H1 (cell line): ENCODE data around the gene DVL2. TPM values are rescaled to one million over a fixed set of nuclear protein-coding genes. Genes with fewer than 3 reads are reported as not detected.

ENCODE experiments used
- CTCF ChIA-PET: fragments of 300-600 bp; sonication (Branson Sonifier 250); formaldehyde crosslinking; loops from one replicate; lab custom pipeline; 2021; ENCODE audit not compliant: partially characterized antibody; lab: Charles Lee
- POLR2A ChIA-PET: fragments of 300-600 bp; sonication (Branson Sonifier 250); formaldehyde crosslinking; loops from one replicate; lab custom pipeline; 2021; ENCODE audit warnings: inconsistent platforms; ENCODE audit not compliant: partially characterized antibody; lab: Charles Lee
- DNase-seq, 2 experiments: peaks; one replicate each; pipeline versions ENCODE4 v3.0.0 to v3.0.0-alpha.2; 2010 to 2022; ENCODE audit warnings: low spot score in 2 of 2, low read depth in 1 of 2, mixed read lengths in 1 of 2
- FAIRE-seq: peaks from 2 replicates; lab custom pipeline; 2011; peaks lifted over from hg19 to GRCh38; lab: Jason Lieb, UNC
- H2AFZ ChIP-seq: 2 replicates; pipeline ENCODE4 v1.8.1; 2012; ENCODE audit warnings: low read length, inconsistent platforms
- H2AK5ac ChIP-seq: 2 replicates; pipeline ENCODE4 v1.6.1; 2013; ENCODE audit warnings: low read depth, low read length
- H2BK120ac ChIP-seq: replicated peaks from 2 replicates; pipeline ENCODE3; 2013; ENCODE audit warnings: low read depth, low read length, inconsistent platforms
- H2BK12ac ChIP-seq: 2 replicates; pipeline ENCODE4 v1.6.1; 2013; ENCODE audit warnings: low read depth, low read length
- H2BK15ac ChIP-seq: 2 replicates; pipeline ENCODE4 v1.6.1; 2013; ENCODE audit warnings: low read length
- H2BK20ac ChIP-seq: 2 replicates; pipeline ENCODE4 v1.6.1; 2013; ENCODE audit warnings: low read length
- H2BK5ac ChIP-seq: 2 replicates; pipeline ENCODE4 v1.6.1; 2013; ENCODE audit warnings: low read depth, low read length
- H3K14ac ChIP-seq: 2 replicates; pipeline ENCODE4 v1.6.1; 2013; ENCODE audit warnings: inconsistent platforms; ENCODE audit not compliant: insufficient read length
- H3K18ac ChIP-seq: 2 replicates; pipeline ENCODE4 v1.6.1; 2013; ENCODE audit warnings: low read length; ENCODE audit errors: extremely low read depth
- H3K23ac ChIP-seq: 2 replicates; pipeline ENCODE4 v1.6.1; 2013; ENCODE audit warnings: inconsistent platforms; ENCODE audit not compliant: insufficient read length
- H3K23me2 ChIP-seq: 2 replicates; pipeline ENCODE4 v1.6.1; 2013; ENCODE audit warnings: low read depth, low read length
- H3K27ac ChIP-seq: 2 replicates; pipeline ENCODE4 v1.6.1; 2011; ENCODE audit warnings: low read depth, low read length, inconsistent platforms
- H3K27me3 ChIP-seq, 4 experiments: replicated peaks in 1 of 4; 1 replicate in 1 of 4; 2 replicates in 3 of 4; pipeline versions ENCODE4 v1.6.1 to v1.8.1; 2011 to 2013; ENCODE audit warnings: low read length in 3 of 4, mild to moderate bottlenecking in 3 of 4, inconsistent platforms in 2 of 4, mixed read lengths in 2 of 4, moderate library complexity in 1 of 4; ENCODE audit not compliant: control insufficient read depth in 3 of 4, insufficient read depth in 3 of 4; ENCODE audit errors: extremely low read depth in 1 of 4
- H3K36me3 ChIP-seq, 4 experiments: 2 replicates each; pipeline versions ENCODE4 v1.6.1 to v1.8.1; 2011 to 2013; ENCODE audit warnings: mild to moderate bottlenecking in 4 of 4, low read length in 3 of 4, moderate library complexity in 2 of 4, control low read depth in 1 of 4, inconsistent platforms in 1 of 4; ENCODE audit not compliant: insufficient read depth in 4 of 4, control insufficient read depth in 2 of 4
- H3K4ac ChIP-seq: replicated peaks from 2 replicates; pipeline ENCODE3; 2013; ENCODE audit warnings: low read length, low read depth, mixed read lengths, inconsistent platforms; ENCODE audit not compliant: insufficient read length
- H3K4me1 ChIP-seq, 4 experiments: replicated peaks in 1 of 4; 1 replicate in 1 of 4; 2 replicates in 3 of 4; pipeline versions ENCODE4 v1.6.1 to v1.8.1; 2011 to 2013; ENCODE audit warnings: low read length in 3 of 4, inconsistent platforms in 2 of 4, mixed read lengths in 1 of 4; ENCODE audit not compliant: insufficient read depth in 4 of 4, control insufficient read depth in 3 of 4
- H3K4me2 ChIP-seq, 2 experiments: 2 replicates each; pipeline versions ENCODE4 v1.6.1 to v1.8.1; 2011 to 2013; ENCODE audit warnings: low read depth in 2 of 2, low read length in 2 of 2, control low read depth in 1 of 2, inconsistent platforms in 1 of 2, mild to moderate bottlenecking in 1 of 2; ENCODE audit not compliant: insufficient read depth in 1 of 2
- H3K4me3 ChIP-seq, 4 experiments: fragments of 200-600, 300-600 bp in 1 of 4; sonication (generic), shearing (Covaris generic), sonication (Bioruptor Twin) in 1 of 4; 2 replicates each; pipeline versions ENCODE4 v1.5.1 to v1.8.1; 2011 to 2016; ENCODE audit warnings: low read length in 4 of 4, low read depth in 3 of 4, control low read depth in 2 of 4, inconsistent platforms in 2 of 4, mild to moderate bottlenecking in 2 of 4, mixed read lengths in 1 of 4, moderate library complexity in 1 of 4; ENCODE audit not compliant: insufficient read depth in 2 of 4; ENCODE audit errors: extremely low read depth in 1 of 4
- H3K56ac ChIP-seq: replicated peaks from 2 replicates; pipeline ENCODE3; 2013; ENCODE audit warnings: low read depth, mild to moderate bottlenecking, mixed read lengths, low read length, inconsistent platforms; ENCODE audit not compliant: insufficient read length
- H3K79me1 ChIP-seq: 2 replicates; pipeline ENCODE4 v1.6.1; 2013; ENCODE audit warnings: low read depth, low read length, control low read depth
- H3K79me2 ChIP-seq, 2 experiments: 2 replicates each; pipeline versions ENCODE4 v1.6.1 to v1.8.1; 2012 to 2013; ENCODE audit warnings: low read length in 2 of 2, mild to moderate bottlenecking in 2 of 2, inconsistent platforms in 1 of 2; ENCODE audit not compliant: insufficient read depth in 2 of 2, control insufficient read depth in 1 of 2
- H3K9ac ChIP-seq, 4 experiments: replicated peaks in 1 of 4; 1 replicate in 1 of 4; 2 replicates in 3 of 4; pipeline versions ENCODE4 v1.6.1 to v1.8.1; 2011 to 2013; ENCODE audit warnings: low read depth in 3 of 4, low read length in 3 of 4, control low read depth in 2 of 4, mild to moderate bottlenecking in 2 of 4, moderate library complexity in 2 of 4, inconsistent platforms in 1 of 4; ENCODE audit errors: extremely low read depth in 1 of 4
- H3K9me3 ChIP-seq, 2 experiments: 2 replicates each; pipeline versions ENCODE4 v1.6.1 to v1.8.1; 2012 to 2013; ENCODE audit warnings: mild to moderate bottlenecking in 2 of 2, moderate library complexity in 2 of 2, control low read depth in 1 of 2, inconsistent platforms in 1 of 2, low read depth in 1 of 2, low read length in 1 of 2, mixed read lengths in 1 of 2; ENCODE audit not compliant: insufficient read depth in 2 of 2
- H4K20me1 ChIP-seq, 2 experiments: replicated peaks in 1 of 2; 2 replicates each; pipeline versions ENCODE3 to v1.8.1; 2011 to 2013; ENCODE audit warnings: inconsistent platforms in 2 of 2, low read length in 2 of 2, mild to moderate bottlenecking in 1 of 2; ENCODE audit not compliant: insufficient read depth in 2 of 2, control insufficient read depth in 1 of 2
- H4K5ac ChIP-seq: 2 replicates; pipeline ENCODE4 v1.6.1; 2013; ENCODE audit warnings: low read length, low read depth, mixed read lengths, inconsistent platforms; ENCODE audit not compliant: insufficient read length
- H4K8ac ChIP-seq: 2 replicates; pipeline ENCODE4 v1.8.0; 2013; ENCODE audit warnings: mild to moderate bottlenecking, moderate library complexity, low read length, inconsistent platforms; ENCODE audit not compliant: insufficient read depth; ENCODE audit errors: extremely low read depth
- H4K91ac ChIP-seq: replicated peaks from 2 replicates; pipeline ENCODE3; 2013; ENCODE audit warnings: low read length, mixed read lengths, inconsistent platforms; ENCODE audit not compliant: insufficient read length
- CBX5 ChIP-seq: fragments of 300-800, 300-1000 bp; sonication (generic); IDR thresholded peaks from 2 replicates; pipeline ENCODE4 v1.7.1; 2016; ENCODE audit warnings: antibody characterized with exemption, low read length, low read depth
- EZH2 ChIP-seq: fragments of 200-600 bp; sonication (generic); IDR thresholded peaks from 2 replicates; pipeline ENCODE4 v1.7.1; 2012; ENCODE audit warnings: low read depth, mild to moderate bottlenecking, moderate library complexity, low read length, inconsistent platforms; ENCODE audit not compliant: severe bottlenecking
- NRF1 ChIP-seq: IDR thresholded peaks from 2 replicates; pipeline ENCODE4 v1.6.1; 2011; ENCODE audit warnings: mild to moderate bottlenecking, low read depth, low read length, improper control_type of control experiment
- WGBS, 2 experiments: shearing (Covaris generic) in 1 of 2; methylation state at CpG; one replicate each; pipeline versions ENCODE4 v1.1.6 to v1.1.7; 2013 to 2015; ENCODE audit warnings: low lambda C conversion rate in 2 of 2, mixed read lengths in 2 of 2, inconsistent platforms in 1 of 2, low coverage in 1 of 2, missing lambda C conversion rate in 1 of 2; ENCODE audit not compliant: insufficient replicate concordance in 2 of 2, insufficient coverage in 1 of 2, insufficient read length in 1 of 2; ENCODE audit errors: extremely low coverage in 1 of 2, missing lambda C conversion rate in 1 of 2; 5-methylcytosine and 5-hydroxymethylcytosine counted together
- polyA plus RNA-seq, 7 experiments: library from polyadenylated mRNA; depleted of rRNA in 3 of 7; stranded (reverse) in 5 of 7; unstranded in 2 of 7; fragments of >200 nt in 5 of 7; fragments of 200-250 nt in 2 of 7; gene quantifications; 1 replicate in 5 of 7; 2 replicates in 1 of 7; 4 replicates in 1 of 7; pipeline versions ENCODE4 v1.2.1 to v1.2.3, GENCODE V29; 2011 to 2013; ENCODE audit warnings: missing spikeins in 2 of 7, mixed read lengths in 2 of 7
- total RNA-seq: library from RNA; stranded (reverse); fragmentation: NEBNext Ultra II Directional; extraction: Animal tissue kit (Norgen Biotek cat#: 25700); gene quantifications from 2 replicates; pipeline ENCODE4 v1.2.1, GENCODE V29; 2021
- TF ChIP-seq, protein P1 (sequence below), 3 experiments: IDR thresholded peaks; 1 replicate in 2 of 3; 2 replicates in 1 of 3; pipeline versions ENCODE4 v1.5.1 to v1.6.1; 2011; ENCODE audit warnings: low read length in 3 of 3, mild to moderate bottlenecking in 3 of 3, inconsistent platforms in 2 of 3, low read depth in 1 of 3, moderate library complexity in 1 of 3; ENCODE audit not compliant: insufficient read depth in 1 of 3; ENCODE audit errors: control extremely low read depth in 1 of 3

DVL2 gene
- total and polyA plus RNA-seq, 2 of the 8 experiments (the other 6 are each of a cell fraction or from before 2014, with no cell fraction given): 19.0 to 59.6 TPM

DNA sequence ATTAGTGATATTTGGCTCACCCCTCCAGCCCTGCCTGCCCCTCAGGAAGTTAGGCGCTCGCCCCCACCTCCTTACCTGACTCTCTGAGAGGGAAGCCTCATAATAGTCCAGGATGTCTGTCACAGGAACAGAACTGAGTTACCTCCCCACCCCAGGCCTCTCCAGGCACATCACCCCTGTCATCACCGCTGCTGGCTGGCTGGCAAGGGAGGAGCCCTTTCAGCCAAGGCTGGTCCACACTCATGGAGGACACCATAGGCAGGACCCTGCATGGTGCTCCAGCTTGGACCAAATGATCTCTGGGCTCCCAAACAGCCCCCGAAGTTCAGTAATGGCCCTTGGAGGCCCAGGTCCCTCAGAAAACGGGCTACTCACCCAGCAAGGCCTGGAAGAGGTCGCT is 16.2 kb downstream of the DVL2 start:
- peak overlapping the region; percentile 1; the same call in 1 of the 2 replicates for H2BK5ac ChIP-seq
- H3K4ac ChIP-seq: no peak overlapping the region
- H2BK12ac ChIP-seq: peak overlapping the region; percentile 92; the same call in 1 of the 2 replicates
- no peak overlapping the region for H4K5ac ChIP-seq
- no peak for DNase-seq
- peak overlapping the region; percentile 71 for H4K91ac ChIP-seq
- no peak overlapping the region for H2AFZ ChIP-seq
- H3K9ac ChIP-seq: no peak overlapping the region
- no peak overlapping the region for H3K56ac ChIP-seq
- peak overlapping the region; percentile 68 to 69 for H3K4me2 ChIP-seq
- H3K23me2 ChIP-seq: peaks cover 23% of the 10 kb centered on the region; the same call in 1 of the 2 replicates
- H3K79me1 ChIP-seq: no peaks in the 10 kb centered on the region; the same call in 1 of the 2 replicates
- H4K8ac ChIP-seq: no peak overlapping the region
- FAIRE-seq: no peak
- H3K27me3 ChIP-seq: no peaks in the 10 kb centered on the region
- H3K4me1 ChIP-seq: peaks cover 6 to 41% (median 22%) of the 10 kb centered on the region in 4 experiments
- H4K20me1 ChIP-seq: peaks cover 9 to 14% of the 10 kb centered on the region in 2 experiments
- peak overlapping the region in 3 of 4 experiments; percentile 13 to 75 (median 15); a peak in 3 of 8 replicates for H3K4me3 ChIP-seq
- TF ChIP-seq, protein P1, sequence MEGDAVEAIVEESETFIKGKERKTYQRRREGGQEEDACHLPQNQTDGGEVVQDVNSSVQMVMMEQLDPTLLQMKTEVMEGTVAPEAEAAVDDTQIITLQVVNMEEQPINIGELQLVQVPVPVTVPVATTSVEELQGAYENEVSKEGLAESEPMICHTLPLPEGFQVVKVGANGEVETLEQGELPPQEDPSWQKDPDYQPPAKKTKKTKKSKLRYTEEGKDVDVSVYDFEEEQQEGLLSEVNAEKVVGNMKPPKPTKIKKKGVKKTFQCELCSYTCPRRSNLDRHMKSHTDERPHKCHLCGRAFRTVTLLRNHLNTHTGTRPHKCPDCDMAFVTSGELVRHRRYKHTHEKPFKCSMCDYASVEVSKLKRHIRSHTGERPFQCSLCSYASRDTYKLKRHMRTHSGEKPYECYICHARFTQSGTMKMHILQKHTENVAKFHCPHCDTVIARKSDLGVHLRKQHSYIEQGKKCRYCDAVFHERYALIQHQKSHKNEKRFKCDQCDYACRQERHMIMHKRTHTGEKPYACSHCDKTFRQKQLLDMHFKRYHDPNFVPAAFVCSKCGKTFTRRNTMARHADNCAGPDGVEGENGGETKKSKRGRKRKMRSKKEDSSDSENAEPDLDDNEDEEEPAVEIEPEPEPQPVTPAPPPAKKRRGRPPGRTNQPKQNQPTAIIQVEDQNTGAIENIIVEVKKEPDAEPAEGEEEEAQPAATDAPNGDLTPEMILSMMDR (IDR thresholded peaks at IDR 0.05; ENCODE audit: control extremely low read depth in 1 of 3, insufficient read depth in 1 of 3, low read depth in 1 of 3, low read length in 3 of 3): no peak
- TF ChIP-seq EZH2: no peak
- TF ChIP-seq CBX5: no peak
- no peak for TF ChIP-seq NRF1
- no peak overlapping the region for H2BK120ac ChIP-seq
- H3K27ac ChIP-seq: no peak overlapping the region
- H2BK15ac ChIP-seq: peak overlapping the region; percentile 61; the same call in 1 of the 2 replicates
- peaks cover 0 to 15% of the 10 kb centered on the region in 2 experiments; a peak in 2 of 4 replicates for H3K79me2 ChIP-seq
- H3K9me3 ChIP-seq: no peaks in the 10 kb centered on the region
- no peak overlapping the region for H2BK20ac ChIP-seq
- WGBS, 2 experiments: 74% methylated on average over 6 of the region's 6 CpGs; no CpG with 5 or more reads in 1 of the 2 experiments
- no peak overlapping the region for H3K23ac ChIP-seq
- no peak overlapping the region for H3K14ac ChIP-seq
- no peak overlapping the region for H2AK5ac ChIP-seq
- H3K18ac ChIP-seq: peak overlapping the region; percentile 48
- POLR2A ChIA-PET: interaction anchor here (1.0 to 10.7 kb wide), 11 partner anchors 9 to 95 kb away, joined by 3 to 386 read pairs (median 8); partner anchors contain the start of genes CLDN7, CTDNEP1, DVL2 and ELP5
- H3K36me3 ChIP-seq: peaks cover 6 to 15% (median 10%) of the 10 kb centered on the region in 4 experiments; a peak in 6 of 8 replicates
- CTCF ChIA-PET: interaction anchor here (4.3 kb wide), 1 partner anchor 79 kb away, joined by 18 read pairs; no protein-coding TSS in a partner anchor
